Keratinocyte (primary cell): Measurements from ENCODE around the gene UROC1.

Experiments used
- CTCF ChIP-seq, 3 experiments: IDR thresholded peaks in 1 of 3; conservative IDR thresholded peaks in 1 of 3; optimal IDR thresholded peaks in 1 of 3; 2 replicates in 2 of 3; 3 replicates in 1 of 3; pipeline versions ENCODE3 to v1.5.1; 2011; ENCODE audit warnings: low read length in 3 of 3, mild to moderate bottlenecking in 3 of 3, moderate library complexity in 2 of 3, control low read depth in 1 of 3, inconsistent platforms in 1 of 3; ENCODE audit not compliant: insufficient read depth in 2 of 3; ENCODE audit errors: extremely low read depth in 1 of 3
- EZH2 ChIP-seq: IDR thresholded peaks from one replicate; pipeline ENCODE4 v1.6.1; 2012; ENCODE audit warnings: inconsistent platforms, mild to moderate bottlenecking, low read length, moderate library complexity

DNA sequence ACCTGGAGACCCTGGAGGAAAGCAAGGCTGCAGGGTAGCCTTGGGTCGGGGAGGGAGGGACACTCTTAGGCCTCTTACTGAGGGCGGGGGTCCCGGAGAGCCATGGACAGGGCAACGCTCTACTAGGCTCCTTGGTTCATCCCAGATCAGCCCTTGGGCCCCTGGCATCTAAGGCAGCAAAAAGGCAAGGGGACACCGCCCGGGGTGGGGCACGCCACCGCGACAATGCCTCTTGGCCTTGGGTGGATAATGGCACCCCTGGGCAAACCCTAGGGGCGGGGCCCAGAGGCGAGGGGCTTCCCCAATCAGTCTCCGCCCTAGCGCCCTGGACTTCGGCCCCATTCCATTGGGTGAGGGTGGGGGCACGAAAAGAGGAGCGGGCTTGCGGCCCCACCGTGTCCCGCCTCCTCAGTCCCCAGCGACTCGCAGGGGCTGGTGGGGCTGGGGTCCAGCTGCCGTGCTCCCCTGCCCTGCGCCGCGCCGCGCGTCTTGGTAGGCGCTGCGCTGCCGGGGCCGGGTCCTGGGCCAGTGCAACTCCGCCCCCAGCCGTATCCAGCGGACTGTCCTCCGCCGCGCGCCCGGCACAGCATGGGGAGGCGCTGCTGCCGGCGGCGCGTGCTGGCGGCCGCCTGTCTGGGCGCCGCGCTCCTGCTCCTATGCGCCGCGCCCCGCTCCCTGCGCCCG, 6.3 kb upstream of the UROC1 start, which contains the start of gene CHST13:
- TF ChIP-seq CTCF (optimal IDR thresholded peaks at IDR 0.05 in 1 of 3, IDR thresholded peaks at IDR 0.05 in 1 of 3, conservative IDR thresholded peaks at IDR 0.05 in 1 of 3; ENCODE audit: extremely low read depth in 1 of 3, insufficient read depth in 2 of 3, low read length in 3 of 3): peak in 1 of 3 experiments; percentile 30
- peak; percentile 38 for TF ChIP-seq EZH2
